ENCODE measurements around the gene ZFTA.
A peak's percentile ranks its signal among the peaks of the same experiment; 100 is the strongest.
"Not testable (repeated sequence)": the region's sequence is repeated elsewhere in the genome, so short reads cannot be mapped to it uniquely, and the experiment has no call there.

The ZFTA gene

GRCh38 chr11:63768237-63769041, at the start of gene ZFTA:
Gene ZFTA (minus strand): TSS chr11:63768775. CDS start chr11:63768622, 153 bp downstream.
- DNase-seq, result peak; percentile 36

- no peak for DNase-seq
Measured at GRCh38 chr11:63817758-63818498, 49.4 kb upstream of the ZFTA start.

- no peak for DNase-seq
Measured at GRCh38 chr11:63816732-63817131, 48.2 kb upstream of the ZFTA start.

GRCh38 chr11:63816166-63816565, 47.6 kb upstream of the ZFTA start:
- DNase-seq, result no peak

- no peak for DNase-seq
Measured at GRCh38 chr11:63814383-63814736, 45.8 kb upstream of the ZFTA start.

GRCh38 chr11:63813563-63814382, 45.2 kb upstream of the ZFTA start:
- peak; percentile 13 for DNase-seq

- peak; percentile 64 for DNase-seq
Measured at GRCh38 chr11:63813035-63813562, 44.5 kb upstream of the ZFTA start, which contains the start of gene SPINDOC. Gene SPINDOC (plus strand): TSS chr11:63813456. CDS start chr11:63813687, 231 bp downstream.

- DNase-seq, result no peak
Measured at GRCh38 chr11:63811522-63811921, 42.9 kb upstream of the ZFTA start.

- not testable (repeated sequence) for DNase-seq
Measured at GRCh38 chr11:63810383-63810782, 41.8 kb upstream of the ZFTA start.

DNA sequence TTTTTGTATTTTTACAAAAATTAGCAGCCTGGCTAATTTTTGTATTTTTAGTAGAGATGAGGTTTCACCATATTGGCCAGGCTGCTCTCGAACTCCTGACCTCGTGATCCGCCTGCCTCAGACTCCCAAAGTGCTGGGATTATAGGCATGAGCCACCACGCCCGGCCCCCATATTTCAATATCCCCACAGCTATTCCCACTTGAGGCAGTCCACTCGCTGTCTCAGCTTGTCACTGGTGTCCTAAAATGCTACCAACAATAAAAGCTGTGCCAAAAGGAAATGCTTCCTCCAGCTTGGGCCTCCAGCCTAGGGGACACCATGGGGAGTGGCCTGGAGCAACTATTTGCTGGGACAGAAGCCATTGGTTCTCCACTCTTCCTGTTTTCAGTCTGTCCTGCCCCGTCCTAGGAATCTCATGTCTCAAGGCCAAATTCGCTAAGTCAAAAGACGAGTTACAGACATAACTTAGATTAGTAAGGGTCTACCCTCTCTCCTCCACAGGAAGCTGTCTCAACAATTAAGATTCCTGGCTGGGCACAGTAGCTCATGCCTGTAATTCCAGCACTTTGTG, 37.4 kb upstream of the ZFTA start:
- no peak for DNase-seq

DNA sequence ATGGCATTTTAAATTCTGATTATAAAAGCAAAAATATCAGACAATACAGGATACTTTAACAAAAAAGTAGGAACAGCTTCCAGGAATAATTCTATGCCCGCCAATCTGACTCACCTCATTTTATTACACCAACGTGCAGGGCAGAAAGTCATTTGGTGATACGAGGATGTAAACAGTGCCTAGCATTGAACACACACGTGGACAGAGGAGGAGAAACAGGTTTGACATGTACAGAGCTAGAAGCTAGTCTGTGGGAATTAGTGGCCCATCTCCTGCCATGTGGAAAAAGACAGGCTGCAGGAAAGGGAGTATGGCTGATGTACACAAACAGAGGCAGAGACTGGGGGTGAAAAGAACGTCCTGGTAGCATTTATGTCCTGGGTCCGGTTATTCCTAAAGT, 35.7 kb upstream of the ZFTA start:
- no peak for DNase-seq

- no peak for DNase-seq
Measured at GRCh38 chr11:63802637-63803414, 34.3 kb upstream of the ZFTA start.

- DNase-seq, result no peak
Measured at GRCh38 chr11:63800921-63801320, 32.3 kb upstream of the ZFTA start.

DNA sequence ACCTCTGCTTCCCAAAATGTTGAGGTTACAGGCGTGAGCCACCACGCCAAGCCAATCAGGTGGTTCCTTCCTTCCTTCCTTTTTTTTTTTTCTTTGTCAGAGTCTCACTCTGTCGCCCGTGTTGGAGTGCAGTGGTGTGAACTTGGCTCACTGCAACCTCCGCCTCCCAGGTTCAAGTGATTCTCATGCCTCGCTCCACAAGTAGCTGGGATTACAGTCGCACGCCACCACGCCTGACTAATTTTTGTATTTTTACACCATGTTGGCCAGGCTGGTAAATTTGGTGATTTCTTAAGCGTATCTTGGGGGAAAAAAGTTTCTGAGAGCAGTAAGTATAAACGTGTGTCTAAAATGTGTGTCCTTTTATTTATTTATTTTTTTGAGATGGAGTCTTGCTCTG, 26.5 kb upstream of the ZFTA start:
- no peak for DNase-seq

DNA sequence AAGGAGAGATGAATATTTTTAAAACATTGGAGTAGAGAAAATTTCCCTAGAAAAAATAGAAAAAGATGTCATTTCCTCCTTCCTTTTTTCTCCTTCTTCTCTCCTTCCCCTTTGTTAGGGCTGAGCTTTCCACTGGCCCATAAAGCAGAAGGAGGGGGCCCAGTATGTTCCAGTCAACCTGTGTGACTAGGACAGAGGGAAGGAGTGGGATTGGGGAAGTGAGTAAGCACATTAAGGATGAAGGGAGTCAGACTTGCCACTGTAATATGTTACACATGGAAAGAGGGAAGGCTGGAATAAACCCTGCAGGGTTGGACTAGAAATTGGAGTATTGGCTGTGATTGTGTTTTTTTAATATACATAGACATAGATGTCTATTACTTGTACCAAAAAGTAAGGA, 24.6 kb upstream of the ZFTA start:
- no peak for DNase-seq

DNA sequence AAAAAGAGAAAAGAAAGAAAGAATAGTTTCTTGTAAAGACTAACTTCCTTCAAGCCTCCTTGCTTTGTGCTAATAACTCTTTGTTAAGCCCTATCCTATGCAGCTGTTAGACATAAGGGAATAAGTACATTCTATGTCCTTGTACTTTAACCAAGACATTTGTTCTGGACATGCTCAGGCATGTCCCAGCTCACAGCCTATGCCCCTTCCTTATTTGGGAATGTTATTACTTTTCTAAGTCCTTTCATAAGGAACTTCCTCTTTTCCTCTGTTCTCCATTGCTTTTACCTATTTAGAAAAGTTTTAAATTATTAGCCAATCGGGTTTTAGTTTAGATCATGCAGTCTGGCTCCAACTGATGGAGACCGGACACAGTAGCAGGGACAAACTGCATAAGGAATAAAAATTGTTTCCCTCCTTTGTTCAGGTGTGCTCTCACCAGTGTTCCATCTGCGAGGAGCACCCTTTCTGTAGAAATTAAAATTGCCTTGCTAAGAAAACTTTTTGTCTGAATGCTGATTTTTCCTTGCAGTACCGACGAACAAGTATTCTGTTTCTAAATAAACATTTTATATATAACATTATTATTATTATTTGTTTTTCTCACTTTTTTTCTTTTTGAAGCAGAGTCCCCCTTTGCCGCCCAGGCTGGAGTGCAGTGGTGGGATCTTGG, 23.1 kb upstream of the ZFTA start:
- no peak for DNase-seq

- DNase-seq, result no peak
Measured at GRCh38 chr11:63785823-63786222, 17.2 kb upstream of the ZFTA start.

- no peak for DNase-seq
Measured at GRCh38 chr11:63783925-63784592, 15.5 kb upstream of the ZFTA start.

- no peak for DNase-seq
Measured at GRCh38 chr11:63782749-63783148, 14.2 kb upstream of the ZFTA start.

DNA sequence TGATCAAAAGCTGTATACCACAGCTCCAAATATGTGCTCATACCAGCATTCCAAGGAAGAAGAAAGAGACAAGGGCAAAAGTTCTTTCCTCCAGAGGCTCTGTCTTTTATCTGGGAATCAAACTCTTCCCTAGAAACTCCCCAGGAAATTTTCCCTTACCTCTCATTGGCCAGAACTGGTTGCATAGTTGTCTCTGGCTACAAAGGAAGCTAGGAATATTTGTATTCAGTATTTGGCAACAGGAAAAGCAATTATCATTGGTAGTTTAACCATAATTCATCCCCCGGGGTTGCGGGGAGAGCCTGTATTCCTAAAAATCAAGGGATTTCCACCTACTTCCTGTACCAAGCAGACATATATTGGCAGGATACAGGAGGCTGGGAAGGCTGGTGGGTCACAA, 10.5 kb upstream of the ZFTA start:
- no peak for DNase-seq

GRCh38 chr11:63775191-63775590, 6.6 kb upstream of the ZFTA start:
- DNase-seq, result no peak

Measured in activated effector memory CD4-positive, alpha-beta T cell treated with Interleukin-2 at 50 U/mL for 16 hours (primary cell).